Stimulated activated CD4-positive, alpha-beta T cell treated with anti-CD3 and anti-CD28 coated beads, TNF-alpha, amount 100 ng/mL, for 48 hours (primary cell): ENCODE measurements around the gene ZNF423.

Source experiments
- DNase-seq, 3 donors: peaks; one replicate each; pipeline ENCODE4 v3.0.0-alpha.2; 2020; ENCODE audit warnings: low read depth in 3 of 3

The ZNF423 gene

DNA sequence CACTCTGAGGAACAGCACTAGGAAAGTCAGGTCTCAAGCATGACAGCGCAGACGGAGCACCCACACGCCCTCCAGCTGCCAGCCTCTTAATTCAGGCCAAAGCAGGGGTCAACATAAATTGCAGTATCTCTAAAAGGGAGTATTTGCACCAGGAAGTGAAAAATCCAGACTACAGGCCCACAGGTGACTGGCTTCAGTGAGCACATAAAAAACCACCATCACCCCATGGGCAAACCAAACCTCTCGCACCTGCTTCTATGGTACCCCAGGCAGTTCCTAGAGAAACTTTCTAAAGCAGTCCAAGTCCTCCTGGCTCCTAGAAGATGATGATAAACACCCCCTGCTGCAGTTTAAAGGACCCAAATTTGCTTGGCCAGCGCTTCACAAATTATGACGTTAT lies 129.8 kb downstream of the ZNF423 start:
- no peak for DNase-seq

GRCh38 chr16:49725651-49726050 lies 130.3 kb downstream of the ZNF423 start:
- DNase-seq = no peak

DNA sequence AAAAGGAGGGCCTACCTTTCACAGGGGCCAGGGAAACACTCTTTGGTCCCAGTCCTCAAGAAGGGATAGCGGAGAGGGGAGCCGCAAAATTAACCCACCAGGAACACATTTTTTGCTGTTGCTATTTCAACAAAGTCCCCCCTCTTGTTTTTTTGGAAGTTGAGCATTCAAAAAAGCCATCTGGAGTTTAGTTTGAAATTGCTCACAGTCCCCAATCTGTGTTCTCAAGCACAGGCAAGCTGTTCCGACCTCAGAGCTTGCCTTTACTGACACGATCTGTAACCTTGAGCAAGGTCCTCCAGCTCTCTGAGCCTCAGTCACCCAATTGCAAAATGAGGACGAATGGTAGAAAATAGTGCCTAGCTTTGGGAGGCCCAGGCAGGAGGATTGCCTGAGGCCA lies 131.1 kb downstream of the ZNF423 start:
- no peak for DNase-seq

DNA sequence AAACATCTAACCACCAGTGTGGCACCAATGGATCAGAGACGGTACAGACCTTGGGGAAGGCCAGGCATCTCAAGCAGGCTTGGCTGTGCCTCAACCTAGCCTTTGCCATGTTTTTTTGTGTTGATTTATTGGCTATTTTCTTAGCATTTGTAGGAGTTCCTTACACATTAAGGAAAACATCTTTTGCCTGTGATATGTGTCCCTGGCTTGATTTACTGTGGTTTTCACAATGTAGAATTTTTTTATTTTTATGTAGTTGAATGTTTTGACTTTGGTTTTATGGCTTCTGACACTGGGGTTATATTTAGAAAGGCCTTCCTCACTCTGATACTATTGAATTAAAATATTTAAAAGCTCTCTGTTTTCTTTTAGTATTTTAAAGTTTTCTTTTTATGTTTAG lies 132.6 kb downstream of the ZNF423 start:
- DNase-seq = no peak

- no peak for DNase-seq
Observed at GRCh38 chr16:49720225-49720624, 135.7 kb downstream of the ZNF423 start.

- no peak for DNase-seq
Observed at GRCh38 chr16:49717689-49718088, 138.2 kb downstream of the ZNF423 start.

- DNase-seq = no peak
Observed at GRCh38 chr16:49716339-49716934, 139.5 kb downstream of the ZNF423 start.

DNA sequence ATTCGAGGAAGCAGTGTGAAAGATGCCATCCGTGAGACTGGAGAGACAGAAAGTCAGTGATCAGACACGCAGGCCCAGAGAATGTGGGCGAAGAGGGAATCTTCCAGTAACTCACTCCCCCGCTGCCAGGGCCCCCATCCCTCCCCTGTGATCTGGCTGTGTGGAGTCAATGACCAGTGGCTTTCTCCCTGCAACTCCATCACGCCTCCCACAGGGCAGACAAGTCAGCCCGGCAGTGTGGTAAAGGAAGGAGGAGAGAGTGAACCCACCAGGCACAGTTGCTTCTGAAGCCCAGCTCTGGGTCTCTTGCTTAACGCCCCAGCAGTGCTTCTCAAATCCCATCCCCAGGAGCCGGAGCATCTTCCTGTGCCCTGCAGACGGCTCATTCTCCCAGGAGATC lies 142.1 kb downstream of the ZNF423 start:
- no peak for DNase-seq

DNA sequence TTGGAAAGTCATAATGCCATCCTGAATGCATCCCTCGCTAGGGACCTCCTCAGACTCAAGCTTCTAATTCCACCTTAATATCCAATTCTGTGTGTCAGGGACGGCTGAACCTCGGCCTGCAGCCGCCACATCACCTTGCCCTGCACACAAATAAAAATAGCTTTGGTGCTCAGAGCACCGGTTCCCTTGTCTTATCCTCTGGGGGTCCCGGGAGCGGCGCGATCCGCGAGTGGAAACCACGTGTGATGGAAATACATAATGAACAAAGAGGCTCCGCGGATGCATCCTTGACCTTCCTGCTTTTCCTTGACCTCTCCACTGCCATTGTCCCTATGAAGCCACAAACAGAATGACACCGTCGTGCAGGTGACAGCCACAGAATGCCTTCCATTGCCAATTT lies 143.4 kb downstream of the ZNF423 start:
- no peak for DNase-seq

GRCh38 chr16:49712106-49712505 lies 143.8 kb downstream of the ZNF423 start:
- no peak for DNase-seq

- DNase-seq = no peak
Observed at GRCh38 chr16:49709057-49709456, 146.9 kb downstream of the ZNF423 start.

DNA sequence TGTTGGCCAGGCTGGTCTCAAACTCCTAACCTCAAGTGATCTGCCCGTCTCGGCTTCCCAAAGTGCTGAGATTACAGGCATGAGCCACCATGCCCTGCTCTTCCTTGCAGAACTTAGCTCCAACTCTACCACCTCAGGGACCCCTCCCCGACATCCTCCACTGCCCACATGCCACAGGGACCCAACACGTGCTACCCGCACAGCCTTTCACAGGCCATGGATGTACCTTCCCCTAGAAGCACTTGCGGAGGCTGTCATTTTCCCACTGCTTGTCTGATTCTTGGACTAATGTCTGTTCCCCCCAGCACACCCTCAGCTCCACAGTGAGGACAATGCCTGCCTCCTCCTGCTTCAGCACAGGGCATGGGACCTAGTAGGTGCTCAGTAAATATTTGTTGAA lies 147.4 kb downstream of the ZNF423 start:
- no peak for DNase-seq

DNA sequence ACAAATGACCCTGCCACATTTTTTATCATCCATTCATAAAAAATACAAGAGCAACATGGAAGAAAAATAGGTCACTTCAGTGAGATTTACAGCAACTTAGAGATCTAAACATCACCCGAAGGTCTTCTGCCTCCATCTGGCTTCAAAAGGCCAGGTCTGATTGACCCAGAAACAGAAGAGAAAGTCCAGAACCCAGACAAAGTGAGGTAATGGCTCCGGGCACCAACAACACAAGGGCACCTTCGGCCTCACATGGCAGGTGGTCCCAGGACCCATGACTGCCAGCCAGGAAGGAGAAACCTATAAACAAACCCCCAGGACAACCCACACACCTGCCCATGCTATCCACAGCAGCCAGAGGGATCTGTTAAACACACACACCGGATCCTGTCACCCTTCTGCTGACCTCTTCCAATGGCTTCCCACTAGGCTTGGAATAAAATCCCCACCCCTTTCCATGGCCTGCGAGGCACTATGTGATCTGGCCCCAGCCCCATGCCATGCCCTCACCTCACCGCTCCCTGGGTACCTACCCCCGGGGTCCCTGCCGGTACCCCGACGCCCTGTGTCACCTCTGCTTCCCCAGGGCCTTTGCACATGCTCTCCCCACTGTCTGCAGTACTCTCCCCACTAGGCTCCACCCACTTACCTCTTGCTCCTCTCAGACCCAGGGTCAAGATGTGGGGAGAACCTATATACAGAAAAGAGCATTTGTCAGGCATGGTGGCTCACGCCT lies 149.1 kb downstream of the ZNF423 start:
- DNase-seq = no peak

- DNase-seq = no peak
Observed at GRCh38 chr16:49704586-49705155, 151.2 kb downstream of the ZNF423 start.

- DNase-seq = no peak
Observed at GRCh38 chr16:49703483-49703882, 152.4 kb downstream of the ZNF423 start.

DNA sequence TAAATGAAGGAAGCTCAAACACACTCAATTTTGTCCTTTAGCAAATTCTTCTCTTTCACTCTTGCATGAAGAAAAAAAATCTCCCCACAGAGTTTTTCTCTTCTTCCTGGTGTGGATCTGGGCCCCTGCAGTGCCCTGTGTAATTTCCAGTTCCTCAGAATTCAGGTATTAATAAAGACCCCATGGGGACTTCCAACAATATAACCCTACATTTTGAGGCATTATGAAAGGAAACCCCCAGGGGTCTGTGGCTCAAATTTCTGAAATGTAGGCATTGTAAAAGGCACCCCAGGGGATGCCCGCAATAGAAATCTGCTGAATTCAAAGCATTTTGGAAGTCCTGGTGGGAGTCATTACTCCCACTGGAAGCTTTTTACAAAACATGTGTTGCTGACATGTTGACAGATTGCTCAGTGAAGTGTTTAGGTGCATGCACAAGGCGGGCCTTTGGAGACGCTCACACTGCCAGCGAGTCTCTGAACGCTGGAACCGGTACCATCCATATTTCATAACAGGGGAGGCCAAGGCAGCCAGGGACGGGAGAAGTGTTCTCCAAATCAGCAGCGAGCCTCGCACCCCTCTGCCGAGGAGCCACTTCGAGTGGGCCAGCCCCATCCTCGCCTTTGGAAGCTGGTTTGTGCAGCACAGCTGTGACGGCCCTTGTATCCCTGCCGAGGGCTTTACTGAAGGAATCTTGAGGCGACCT lies 154.0 kb downstream of the ZNF423 start:
- DNase-seq = no peak

GRCh38 chr16:49701065-49701685 lies 154.7 kb downstream of the ZNF423 start:
- DNase-seq = no peak

GRCh38 chr16:49700251-49701064 lies 155.5 kb downstream of the ZNF423 start:
- no peak for DNase-seq

DNA sequence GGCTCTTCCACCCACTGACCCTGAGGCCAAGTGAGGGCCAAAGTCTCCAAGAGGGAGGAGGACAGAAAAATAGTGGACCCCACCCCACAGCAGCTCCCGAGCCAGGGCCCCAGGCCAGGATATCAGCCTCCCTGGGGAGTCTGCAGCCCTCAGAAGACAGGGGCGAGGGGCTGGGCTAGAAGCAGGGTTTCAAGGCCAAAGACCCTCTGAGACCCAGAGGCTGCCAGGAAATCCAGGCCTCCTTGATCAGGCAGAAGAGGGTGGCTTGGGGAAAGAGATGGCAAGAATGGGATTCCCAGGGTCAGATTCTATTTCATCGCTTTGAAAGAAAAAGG lies 156.1 kb downstream of the ZNF423 start:
- DNase-seq = no peak

DNA sequence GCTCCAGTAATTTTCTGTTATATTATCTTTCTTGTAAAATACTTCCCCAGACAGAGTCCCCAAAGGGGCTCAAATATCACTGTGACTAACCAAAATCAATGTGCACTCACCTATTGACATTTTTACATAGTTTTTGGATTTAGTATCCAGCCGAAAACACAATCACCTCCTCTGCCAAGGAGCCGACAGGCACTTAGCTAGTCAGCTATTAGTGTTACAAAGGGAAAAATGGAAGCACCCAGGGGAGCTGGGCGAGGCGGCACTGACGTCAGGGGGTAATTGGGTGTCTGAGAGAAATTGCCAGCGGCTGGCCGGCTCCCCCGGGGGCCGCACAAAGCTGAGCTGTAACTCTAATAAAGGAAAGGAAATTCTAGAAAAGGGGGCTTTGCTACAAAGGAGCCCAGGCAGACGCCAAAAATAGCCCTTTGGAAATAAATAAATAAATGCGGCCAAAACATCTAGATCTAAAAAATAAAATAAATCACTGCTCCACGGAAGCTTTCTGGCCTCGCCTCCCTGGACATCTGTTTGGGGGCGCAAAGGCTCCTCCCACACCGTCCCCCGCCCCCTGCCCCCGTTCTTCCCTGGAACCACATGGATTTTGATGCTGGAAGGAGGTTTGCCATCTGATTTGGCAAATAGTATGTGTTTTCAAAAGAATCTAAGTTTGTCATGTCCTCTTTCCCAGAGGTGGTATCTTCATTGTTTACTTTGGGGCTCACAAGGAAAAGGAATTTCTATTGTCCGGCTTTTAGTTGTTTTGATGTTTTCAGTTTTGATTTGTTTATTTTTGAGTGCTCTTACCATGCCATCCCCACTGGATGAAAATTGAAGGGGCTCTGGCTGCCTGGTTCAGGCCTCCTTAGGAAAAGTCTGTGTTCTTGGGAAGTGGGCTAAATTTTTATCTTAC lies 156.7 kb downstream of the ZNF423 start:
- DNase-seq = no peak

DNA sequence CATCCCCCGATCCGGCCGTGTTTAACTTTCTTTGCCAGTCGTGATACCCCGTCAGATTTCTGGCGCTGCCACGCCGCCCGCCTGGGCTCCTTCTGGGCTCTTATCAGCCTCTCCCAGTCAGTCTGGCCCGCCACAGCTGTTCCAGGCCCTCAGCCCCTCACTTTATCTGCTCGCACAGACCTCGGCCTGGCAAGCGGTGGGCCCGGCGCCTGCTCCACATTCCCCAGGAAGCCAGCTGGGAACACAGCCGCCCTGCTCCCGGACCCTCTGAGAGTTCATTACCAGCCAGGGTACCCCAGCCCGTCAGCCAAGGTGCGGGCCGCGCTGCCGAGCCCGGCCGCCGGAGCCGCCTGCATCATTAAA lies 157.5 kb downstream of the ZNF423 start:
- DNase-seq = no peak
